LNCaP clone FGC (cell line): ENCODE measurements around the gene RHOD.

ENCODE experiments used
- DNase-seq: peaks from one replicate; pipeline ENCODE4 v3.0.0-alpha.2; 2011; ENCODE audit warnings: low read depth
- H3K4me3 ChIP-seq: 2 replicates; pipeline ENCODE4 v1.5.1; 2011; ENCODE audit warnings: mild to moderate bottlenecking, low read depth, low read length, control low read depth
- CTCF ChIP-seq: IDR thresholded peaks from 2 replicates; pipeline ENCODE4 v1.5.1; 2012; ENCODE audit warnings: mild to moderate bottlenecking; ENCODE audit not compliant: control insufficient read depth, insufficient read depth; ENCODE audit errors: extremely low read depth

RHOD gene

GRCh38 chr11:67024966-67025365, 31.7 kb upstream of the RHOD start:
- no peak for DNase-seq
- no peak overlapping the region for H3K4me3 ChIP-seq
- TF ChIP-seq CTCF: no peak

- no peak for TF ChIP-seq CTCF
- H3K4me3 ChIP-seq: no peak overlapping the region
- DNase-seq: no peak
Measured at GRCh38 chr11:67025750-67026149, 30.9 kb upstream of the RHOD start.

- DNase-seq: no peak
- no peak overlapping the region for H3K4me3 ChIP-seq
- TF ChIP-seq CTCF: no peak
Measured at GRCh38 chr11:67026941-67027340, 29.7 kb upstream of the RHOD start.

DNA sequence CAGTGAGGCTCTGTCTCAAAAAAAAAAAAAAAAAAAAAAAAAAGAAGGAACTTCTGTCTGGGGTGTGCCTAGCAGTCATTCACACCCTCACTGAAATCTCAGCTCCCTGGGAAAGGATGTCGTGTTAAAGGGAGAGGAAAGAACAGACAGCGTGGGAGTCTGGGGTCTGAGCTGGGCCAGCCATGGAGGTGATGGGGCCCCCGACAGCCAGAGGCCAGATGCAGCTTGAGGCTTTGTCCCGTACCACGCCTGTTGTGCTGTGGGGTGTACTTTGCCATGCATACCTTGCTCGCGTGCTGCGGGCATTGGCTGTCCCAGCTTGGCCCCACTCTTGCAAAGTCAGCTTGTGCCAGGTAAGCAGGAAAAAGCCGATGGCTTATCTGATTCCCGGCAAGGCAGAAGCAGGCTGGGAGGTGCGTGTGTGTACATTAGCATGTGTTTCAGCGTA, 29.1 kb upstream of the RHOD start:
- no peak for TF ChIP-seq CTCF
- H3K4me3 ChIP-seq: no peak overlapping the region
- no peak for DNase-seq

- no peak for DNase-seq
- H3K4me3 ChIP-seq: no peak overlapping the region
- TF ChIP-seq CTCF: no peak
Measured at GRCh38 chr11:67027943-67028542, 28.6 kb upstream of the RHOD start.

GRCh38 chr11:67029146-67029545, 27.5 kb upstream of the RHOD start:
- no peak overlapping the region for H3K4me3 ChIP-seq
- no peak for DNase-seq
- no peak for TF ChIP-seq CTCF

GRCh38 chr11:67030976-67031375, 25.7 kb upstream of the RHOD start:
- H3K4me3 ChIP-seq: no peak overlapping the region
- no peak for DNase-seq
- TF ChIP-seq CTCF: no peak
